ENCODE data around the gene ALDH6A1. TPM values are rescaled to one million over a fixed set of nuclear protein-coding genes. Genes with fewer than 3 reads are reported as not detected.

Gene ALDH6A1
- total and polyA plus RNA-seq, 2 donors (not counting 1 experiment from before 2014, with no cell fraction given) = 2.8 to 16.7 TPM

- ChIA-PET CTCF (interaction anchor here (0.7 kb wide), 1 partner anchor 773 kb away, joined by 3 read pairs; no protein-coding TSS in a partner anchor), POLR2A (no interaction called here)
- H3K27ac Mint-ChIP-seq = no peak overlapping the region
Measured at GRCh38 chr14:74035556-74035955, 48.7 kb downstream of the ALDH6A1 start.

GRCh38 chr14:74034572-74034971 lies 49.7 kb downstream of the ALDH6A1 start:
- H3K4me3 ChIP-seq (ENCODE audit: control extremely low read depth in 1 of 5, extremely low read depth in 1 of 5, insufficient read depth in 1 of 5, low read depth in 2 of 5, low read length in 4 of 5) = no peak overlapping the region
- Mint-ChIP-seq H3K27ac (no peak overlapping the region), H3K4me1 (peaks cover 2% of the 10 kb centered on the region), H3K27me3 (no peaks in the 10 kb centered on the region), H3K9me3 (ENCODE audit: insufficient read depth) (no peaks in the 10 kb centered on the region), H3K4me3 (no peak overlapping the region)
- DNase-seq (no peak), ATAC-seq (ENCODE audit: low read depth) (no peak)
- H3K9me3 ChIP-seq (ENCODE audit: control extremely low read depth in 1 of 3, control insufficient read depth in 2 of 3, insufficient read depth in 1 of 3, low read length in 2 of 3) = no peaks in the 10 kb centered on the region
- no peaks in the 10 kb centered on the region for H4K20me1 ChIP-seq (ENCODE audit: control insufficient read depth, insufficient read depth, low read length, poor library complexity, severe bottlenecking)
- H3K79me2 ChIP-seq (ENCODE audit: control insufficient read depth, insufficient read depth, low read length) = no peaks in the 10 kb centered on the region
- H3K4me1 ChIP-seq (ENCODE audit: control insufficient read depth in 2 of 2, insufficient read depth in 2 of 2, low read length in 2 of 2) = no peaks in the 10 kb centered on the region
- no peak overlapping the region for H3K4me2 ChIP-seq (replicated peaks; ENCODE audit: low read depth, low read length, poor library complexity, severe bottlenecking)
- TF ChIP-seq EZH2 (IDR thresholded peaks at IDR 0.05; ENCODE audit: borderline replicate concordance, insufficient read depth, low read depth, low read length, poor library complexity, severe bottlenecking) (no peak), CTCF (IDR thresholded peaks at IDR 0.05) (no peak)
- H3K27me3 ChIP-seq (replicated peaks in 1 of 4; ENCODE audit: control extremely low read depth in 1 of 4, control insufficient read depth in 3 of 4, insufficient read depth in 4 of 4, low read length in 3 of 4) = no peaks in the 10 kb centered on the region
- no CpG with 5 or more reads among the region's 3 CpGs for WGBS (ENCODE audit: insufficient coverage)
- intact Hi-C loops (cut with micrococcal nuclease) = loop anchor here (10.0 kb wide), 1 partner anchor 530 kb away; no protein-coding TSS in a partner anchor
- H2AFZ ChIP-seq (ENCODE audit: insufficient read depth, low read depth, low read length, poor library complexity, severe bottlenecking) = no peak overlapping the region
- H3K9ac ChIP-seq (ENCODE audit: low read length) = no peak overlapping the region
- no peak overlapping the region for H3K27ac ChIP-seq (ENCODE audit: low read length in 2 of 2)
- CTCF ChIA-PET = interaction anchor here (0.7 kb wide), 1 partner anchor 467 kb away, joined by 3 read pairs; no protein-coding TSS in a partner anchor
- no peaks in the 10 kb centered on the region for H3K36me3 ChIP-seq (replicated peaks in 1 of 2; ENCODE audit: control extremely low read depth in 1 of 2, control insufficient read depth in 1 of 2, extremely low read depth in 1 of 2, insufficient read depth in 2 of 2, low read length in 1 of 2)
- POLR2A ChIA-PET = no interaction called here

More at GRCh38 chr14:74035556-74035955, 48.7 kb downstream of the ALDH6A1 start:
- no peaks in the 10 kb centered on the region for H3K27me3 Mint-ChIP-seq
- intact Hi-C loops (cut with micrococcal nuclease) = loop anchor here (10.0 kb wide), 1 partner anchor 531 kb away; no protein-coding TSS in a partner anchor
- 100% methylated on average over 2 of the region's 4 CpGs for WGBS (ENCODE audit: insufficient coverage)
- TF ChIP-seq CTCF (IDR thresholded peaks at IDR 0.05) = no peak
- TF ChIP-seq EZH2 (IDR thresholded peaks at IDR 0.05; ENCODE audit: borderline replicate concordance, insufficient read depth, low read depth, low read length, poor library complexity, severe bottlenecking) = no peak
- H3K9me3 Mint-ChIP-seq (ENCODE audit: insufficient read depth) = no peaks in the 10 kb centered on the region
- H3K4me1 ChIP-seq (ENCODE audit: control insufficient read depth in 2 of 2, insufficient read depth in 2 of 2, low read length in 2 of 2) = no peaks in the 10 kb centered on the region
- H3K79me2 ChIP-seq (ENCODE audit: control insufficient read depth, insufficient read depth, low read length) = no peaks in the 10 kb centered on the region
- H3K9ac ChIP-seq (ENCODE audit: low read length) = no peak overlapping the region
- no peak overlapping the region for H3K27ac ChIP-seq (ENCODE audit: low read length in 2 of 2)
- H3K9me3 ChIP-seq (ENCODE audit: control extremely low read depth in 1 of 3, control insufficient read depth in 2 of 3, insufficient read depth in 1 of 3, low read length in 2 of 3) = no peaks in the 10 kb centered on the region
- no peak overlapping the region for H2AFZ ChIP-seq (ENCODE audit: insufficient read depth, low read depth, low read length, poor library complexity, severe bottlenecking)
- no peaks in the 10 kb centered on the region for H3K36me3 ChIP-seq (replicated peaks in 1 of 2; ENCODE audit: control extremely low read depth in 1 of 2, control insufficient read depth in 1 of 2, extremely low read depth in 1 of 2, insufficient read depth in 2 of 2, low read length in 1 of 2)
- H3K27me3 ChIP-seq (replicated peaks in 1 of 4; ENCODE audit: control extremely low read depth in 1 of 4, control insufficient read depth in 3 of 4, insufficient read depth in 4 of 4, low read length in 3 of 4) = no peaks in the 10 kb centered on the region
- DNase-seq (no peak), ATAC-seq (ENCODE audit: low read depth) (no peak)
- no peak overlapping the region for H3K4me2 ChIP-seq (replicated peaks; ENCODE audit: low read depth, low read length, poor library complexity, severe bottlenecking)
- H3K4me3 Mint-ChIP-seq = no peak overlapping the region
- no peak overlapping the region for H3K4me3 ChIP-seq (ENCODE audit: control extremely low read depth in 1 of 5, extremely low read depth in 1 of 5, insufficient read depth in 1 of 5, low read depth in 2 of 5, low read length in 4 of 5)
- H3K4me1 Mint-ChIP-seq = peaks cover 2% of the 10 kb centered on the region
- no peaks in the 10 kb centered on the region for H4K20me1 ChIP-seq (ENCODE audit: control insufficient read depth, insufficient read depth, low read length, poor library complexity, severe bottlenecking)

All from B cell (primary cell).